ENCODE data around the gene ISOC2. TPM values are rescaled to one million over a fixed set of nuclear protein-coding genes. Genes with fewer than 3 reads are reported as not detected.

ISOC2 gene
- total RNA-seq, 4 donors from 2014 or later, result 71.1 to 142 (median 97.6) TPM

GRCh38 chr19:55491546-55492360 is 30.3 kb upstream of the ISOC2 start:
- WGBS, 2 donors (ENCODE audit: low coverage in 1 of 2), result 57% methylated on average over 24 of the region's 24 CpGs; no CpG with 5 or more reads in 1 of the 2 donors
- Histone ChIP-seq H3K27me3 (peaks cover 18% of the 10 kb centered on the region), H3K4me1 (peaks cover 10 to 31% (median 20%) of the 10 kb centered on the region in 4 donors), H3K27ac (peak overlapping the region; percentile 29 to 94 (median 67)), H3K36me3 (no peaks in the 10 kb centered on the region), H3K4me3 (no peak overlapping the region), H3K9me3 (no peaks in the 10 kb centered on the region)
- DNase-seq, result no peak
- TF ChIP-seq EP300 (IDR thresholded peaks at IDR 0.05; ENCODE audit: low read depth) (no peak), CTCF (IDR thresholded peaks at IDR 0.05) (no peak), POLR2A (IDR thresholded peaks at IDR 0.05) (no peak), POLR2AphosphoS5 (IDR thresholded peaks at IDR 0.05) (no peak)
- intact Hi-C loops (cut with DNase I; ENCODE audit: low total_unique reads), result no loop called here
- in situ Hi-C loops (cut with MboI; ENCODE audit: low pct_ligation_motif_present in 1 of 4, low pct_unique_long_range_greater_than_20kb in 1 of 4, low sequenced_read_pairs in 3 of 4), result loop anchor here in 1 of 4 donors (10.0 kb wide), 1 partner anchor 357 kb away; no protein-coding TSS in a partner anchor

GRCh38 chr19:55490478-55491432 is 29.3 kb upstream of the ISOC2 start:
- intact Hi-C loops (cut with DNase I; ENCODE audit: low total_unique reads), result no loop called here
- TF ChIP-seq CTCF (IDR thresholded peaks at IDR 0.05), result no peak
- no peak for TF ChIP-seq EP300 (IDR thresholded peaks at IDR 0.05; ENCODE audit: low read depth)
- no peak for TF ChIP-seq POLR2A (IDR thresholded peaks at IDR 0.05)
- no peak for TF ChIP-seq POLR2AphosphoS5 (IDR thresholded peaks at IDR 0.05)
- peaks cover 18% of the 10 kb centered on the region for H3K27me3 ChIP-seq
- H3K4me1 ChIP-seq, result peaks cover 19 to 41% (median 29%) of the 10 kb centered on the region in 4 donors
- WGBS, 2 donors (ENCODE audit: low coverage in 1 of 2), result 79% methylated on average over 47 of the region's 52 CpGs; no CpG with 5 or more reads in 1 of the 2 donors
- no peaks in the 10 kb centered on the region for H3K9me3 ChIP-seq
- in situ Hi-C loops (cut with MboI; ENCODE audit: low pct_ligation_motif_present in 1 of 4, low pct_unique_long_range_greater_than_20kb in 1 of 4, low sequenced_read_pairs in 3 of 4), result loop anchor here in 1 of 4 donors (10.0 kb wide), 1 partner anchor 356 kb away; no protein-coding TSS in a partner anchor
- peak overlapping the region; percentile 29 to 94 (median 67) for H3K27ac ChIP-seq
- no peaks in the 10 kb centered on the region for H3K36me3 ChIP-seq
- DNase-seq, result no peak
- H3K4me3 ChIP-seq, result no peak overlapping the region

GRCh38 chr19:55489711-55490477 is 28.5 kb upstream of the ISOC2 start:
- H3K27me3 ChIP-seq, result peaks cover 22% of the 10 kb centered on the region
- DNase-seq, result no peak
- in situ Hi-C loops (cut with MboI; ENCODE audit: low pct_ligation_motif_present in 1 of 4, low pct_unique_long_range_greater_than_20kb in 1 of 4, low sequenced_read_pairs in 3 of 4) (loop anchor here in 1 of 4 donors (10.0 kb wide), 1 partner anchor 355 kb away; no protein-coding TSS in a partner anchor), intact Hi-C loops (cut with DNase I; ENCODE audit: low total_unique reads) (no loop called here)
- WGBS, 2 donors (ENCODE audit: low coverage in 1 of 2), result 47% methylated on average over 5 of the region's 21 CpGs; no CpG with 5 or more reads in 1 of the 2 donors
- H3K36me3 ChIP-seq, result no peaks in the 10 kb centered on the region
- H3K27ac ChIP-seq, result peak overlapping the region; percentile 64 to 94 (median 88)
- TF ChIP-seq CTCF (IDR thresholded peaks at IDR 0.05) (no peak), POLR2A (IDR thresholded peaks at IDR 0.05) (no peak), EP300 (IDR thresholded peaks at IDR 0.05; ENCODE audit: low read depth) (no peak), POLR2AphosphoS5 (IDR thresholded peaks at IDR 0.05) (no peak)
- H3K9me3 ChIP-seq, result no peaks in the 10 kb centered on the region
- peaks cover 27 to 50% (median 37%) of the 10 kb centered on the region in 4 donors for H3K4me1 ChIP-seq
- H3K4me3 ChIP-seq, result peak overlapping the region in 2 of 4 donors; percentile 0 to 16

Data from transverse colon (tissue), 4 donors.